Small intestine (tissue), 7 donors: ENCODE results near the gene PTPN13. TPM values are rescaled to one million over a fixed set of nuclear protein-coding genes. Genes with fewer than 3 reads are reported as not detected.
A peak's percentile ranks its signal among the peaks of the same experiment; 100 is the strongest.

Experiments
- DNase-seq, 2 donors: peaks; one replicate each; pipeline versions ENCODE4 v3.0.0 to v3.0.0-alpha.2; 2013
- FAIRE-seq: peaks from 2 replicates; lab custom pipeline; 2012; peaks lifted over from hg19 to GRCh38; lab: Jason Lieb, UNC
- H3K27ac ChIP-seq, 3 donors: one replicate each; pipeline ENCODE4 v1.5.1; 2013; ENCODE audit warnings: low read length in 2 of 3, mild to moderate bottlenecking in 2 of 3, control low read depth in 1 of 3, inconsistent platforms in 1 of 3, low read depth in 1 of 3, moderate library complexity in 1 of 3
- H3K27me3 ChIP-seq, 3 donors: one replicate each; pipeline ENCODE4 v1.6.1; 2013; ENCODE audit warnings: low read length in 3 of 3, inconsistent platforms in 1 of 3; ENCODE audit not compliant: control insufficient read depth in 3 of 3, insufficient read depth in 3 of 3
- H3K36me3 ChIP-seq, 3 donors: one replicate each; pipeline ENCODE4 v1.6.1; 2013; ENCODE audit warnings: low read length in 3 of 3, inconsistent platforms in 1 of 3, low read depth in 1 of 3, mild to moderate bottlenecking in 1 of 3, moderate library complexity in 1 of 3; ENCODE audit not compliant: control insufficient read depth in 3 of 3, insufficient read depth in 2 of 3
- H3K4me1 ChIP-seq, 3 donors: one replicate each; pipeline ENCODE4 v1.6.1; 2013; ENCODE audit warnings: low read length in 2 of 3, inconsistent platforms in 1 of 3, low read depth in 1 of 3, mild to moderate bottlenecking in 1 of 3, moderate library complexity in 1 of 3; ENCODE audit not compliant: control insufficient read depth in 3 of 3, insufficient read depth in 2 of 3
- H3K4me3 ChIP-seq, 3 donors: one replicate each; pipeline ENCODE4 v1.5.1; 2013; ENCODE audit warnings: low read length in 3 of 3, control low read depth in 1 of 3, inconsistent platforms in 1 of 3, low read depth in 1 of 3, mild to moderate bottlenecking in 1 of 3, moderate library complexity in 1 of 3
- H3K9me3 ChIP-seq, 2 donors: one replicate each; pipeline ENCODE4 v1.6.1; 2013; ENCODE audit warnings: low read depth in 1 of 2, low read length in 1 of 2; ENCODE audit not compliant: control insufficient read depth in 2 of 2, insufficient read depth in 1 of 2
- WGBS, 3 donors: extraction: QIAGEN DNeasy Blood & Tissue Kit; methylation state at CpG; one replicate each; pipeline ENCODE4 v1.1.7; 2013; 5-methylcytosine and 5-hydroxymethylcytosine counted together
- polyA plus RNA-seq, 4 donors: library from polyadenylated mRNA; stranded (reverse) in 3 of 4; unstranded in 1 of 4; fragments of 200-250 nt in 3 of 4; fragments of 120-200 nt in 1 of 4; gene quantifications; one replicate each; pipeline versions ENCODE4 v1.2.1 to v1.2.3, GENCODE V29; 2013
- donor health status: healthy with polysubstance abuse.
- donor health status: control.
- donor health status: control.
- donor health status: Bipolar disorder and iron deficiency.
- donor health status: healthy.

PTPN13 gene
- polyA plus RNA-seq, 4 donors, result 0.22 to 18.2 (median 0.60) TPM

DNA sequence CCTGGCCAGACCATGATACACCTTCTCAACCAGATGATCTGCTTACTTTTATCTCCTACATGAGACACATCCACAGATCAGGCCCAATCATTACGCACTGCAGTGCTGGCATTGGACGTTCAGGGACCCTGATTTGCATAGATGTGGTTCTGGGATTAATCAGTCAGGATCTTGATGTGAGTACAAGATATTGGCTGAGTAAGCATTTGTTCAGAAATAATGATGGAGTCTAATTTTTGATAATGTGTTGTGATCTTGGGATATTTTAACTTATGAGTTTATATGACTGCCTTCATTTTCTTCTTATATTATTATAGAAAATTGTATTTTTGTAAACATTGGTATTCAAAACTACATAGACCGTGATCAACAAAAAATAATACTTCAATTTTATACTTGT is 215.7 kb downstream of the PTPN13 start:
- Histone ChIP-seq H3K36me3 (peaks cover 0 to 2% (median 0%) of the 10 kb centered on the region in 3 donors), H3K4me1 (no peaks in the 10 kb centered on the region), H3K27ac (no peak overlapping the region), H3K4me3 (no peak overlapping the region), H3K27me3 (no peaks in the 10 kb centered on the region), H3K9me3 (no peaks in the 10 kb centered on the region)
- no peak for DNase-seq
- 88 to 94% (median 91%) methylated on average over 3 of the region's 3 CpGs for WGBS, 3 donors
- FAIRE-seq, result no peak

DNA sequence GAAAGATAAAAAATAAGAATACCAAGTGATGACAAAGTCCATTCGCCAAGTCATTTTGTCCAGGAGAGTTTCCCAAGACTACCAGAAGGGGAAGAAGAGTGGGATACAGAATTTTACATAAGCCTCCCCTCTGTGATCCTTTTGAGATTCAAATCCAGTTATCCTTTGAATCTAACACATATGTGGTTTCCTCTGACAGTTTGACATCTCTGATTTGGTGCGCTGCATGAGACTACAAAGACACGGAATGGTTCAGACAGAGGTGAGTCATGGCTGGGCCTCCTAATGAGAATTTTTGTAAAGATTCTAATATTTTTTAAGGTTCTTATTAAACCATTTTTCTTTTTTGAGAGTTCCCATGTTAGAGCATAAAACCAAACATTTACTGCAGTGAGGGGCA is 216.7 kb downstream of the PTPN13 start:
- 95 to 97% (median 97%) methylated on average over 3 of the region's 3 CpGs for WGBS, 3 donors
- peaks cover 0 to 2% (median 0%) of the 10 kb centered on the region in 3 donors for H3K36me3 ChIP-seq
- FAIRE-seq, result no peak

DNA sequence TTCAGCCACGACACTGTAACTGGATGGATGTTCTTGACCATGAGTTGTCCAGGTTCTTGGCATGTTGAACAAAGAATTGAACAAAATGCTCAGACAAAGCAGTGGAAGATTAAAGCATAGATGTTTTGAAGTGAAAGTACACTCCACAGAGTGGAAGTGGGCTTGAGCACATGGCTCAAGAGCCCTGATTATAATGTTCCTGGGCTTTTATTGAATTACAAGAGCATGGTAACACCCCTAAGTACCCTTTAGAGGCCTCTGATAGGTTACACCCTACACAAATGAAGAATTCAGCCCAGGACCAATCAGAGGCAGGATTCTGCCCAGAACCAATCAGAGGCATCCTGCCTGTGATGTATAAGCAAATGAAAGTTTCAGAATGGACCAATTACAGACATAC is 221.5 kb downstream of the PTPN13 start:
- H3K9me3 ChIP-seq, result peaks cover 0 to 16% of the 10 kb centered on the region in 2 donors
- H3K27me3 ChIP-seq, result no peaks in the 10 kb centered on the region
- H3K27ac ChIP-seq, result no peak overlapping the region
- 41 to 70% (median 46%) methylated on average over 1 of the region's 1 CpG for WGBS, 3 donors
- H3K36me3 ChIP-seq, result no peaks in the 10 kb centered on the region
- DNase-seq (no peak), FAIRE-seq (no peak)
- no peak overlapping the region for H3K4me3 ChIP-seq
- H3K4me1 ChIP-seq, result peaks cover 0 to 4% (median 0%) of the 10 kb centered on the region in 3 donors

More for the DNA sequence above, 216.7 kb downstream of the PTPN13 start:
- Histone ChIP-seq H3K4me3 (no peak overlapping the region), H3K9me3 (peaks cover 0 to 9% of the 10 kb centered on the region in 2 donors), H3K27me3 (no peaks in the 10 kb centered on the region), H3K27ac (no peak overlapping the region), H3K4me1 (no peaks in the 10 kb centered on the region)
- DNase-seq, result no peak

DNA sequence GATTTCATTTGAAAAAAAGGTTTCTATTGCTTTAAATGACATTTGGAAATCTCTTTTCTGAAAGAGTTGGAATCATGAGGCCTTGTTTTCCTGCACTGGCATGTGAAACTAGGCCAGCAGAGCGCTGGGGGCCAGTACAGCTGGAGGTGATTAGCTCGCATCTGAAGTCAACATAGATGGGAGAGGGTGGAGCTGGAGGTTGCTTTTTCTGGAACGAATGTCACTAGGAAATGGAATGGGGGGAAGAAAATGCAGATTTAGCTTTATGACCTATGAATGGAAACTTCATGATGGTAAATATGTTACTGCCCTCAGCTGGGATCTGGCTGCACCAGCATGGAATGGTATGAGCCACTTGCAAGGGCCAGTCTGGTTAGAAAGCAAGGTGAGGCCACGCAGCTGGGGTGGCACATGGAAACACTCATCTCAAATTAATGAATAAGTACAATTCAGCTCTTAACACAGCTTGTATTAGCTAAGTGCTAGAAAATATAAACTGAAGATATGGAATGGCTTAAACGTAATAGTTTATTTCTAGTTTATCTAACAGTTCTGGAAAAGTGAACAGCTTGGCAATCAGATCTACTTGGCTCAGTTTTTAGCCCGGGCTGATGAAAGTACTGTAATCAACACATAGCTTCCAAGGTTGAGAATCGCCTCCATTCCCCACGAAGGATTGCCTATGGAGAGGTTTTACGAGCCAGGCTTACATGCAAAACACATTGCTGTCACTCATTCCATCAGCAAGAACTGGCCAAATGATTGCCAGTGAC is 222.6 kb downstream of the PTPN13 start:
- Histone ChIP-seq H3K4me3 (no peak overlapping the region), H3K27ac (no peak overlapping the region), H3K36me3 (no peaks in the 10 kb centered on the region), H3K27me3 (no peaks in the 10 kb centered on the region), H3K4me1 (peaks cover 0 to 4% (median 0%) of the 10 kb centered on the region in 3 donors), H3K9me3 (peaks cover 0 to 16% of the 10 kb centered on the region in 2 donors)
- DNase-seq (no peak), FAIRE-seq (no peak)
- 68 to 81% (median 81%) methylated on average over 9 of the region's 9 CpGs for WGBS, 3 donors

DNA sequence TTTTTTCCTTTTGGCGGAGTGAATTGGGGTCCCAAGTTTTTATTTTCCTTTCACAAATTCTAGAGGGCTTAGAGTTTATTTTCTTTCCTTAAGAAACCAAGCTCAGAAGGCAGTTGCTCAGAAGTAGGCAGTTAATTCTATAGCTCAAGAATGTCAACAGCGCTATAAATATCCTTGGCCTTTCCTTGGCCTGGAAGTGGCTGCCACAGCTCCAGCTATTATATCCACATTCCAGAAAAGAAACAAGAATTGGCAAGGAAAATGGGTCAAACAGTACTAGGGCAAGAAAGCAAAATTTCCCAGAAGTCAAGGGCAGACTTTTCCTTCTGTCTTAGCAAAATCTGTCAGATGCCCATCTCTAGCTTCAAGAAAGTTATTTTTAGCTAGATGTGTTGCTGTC is 224.1 kb downstream of the PTPN13 start:
- H3K27ac ChIP-seq, result no peak overlapping the region
- peaks cover 0 to 16% of the 10 kb centered on the region in 2 donors for H3K9me3 ChIP-seq
- H3K27me3 ChIP-seq, result no peaks in the 10 kb centered on the region
- WGBS, 3 donors, result 72 to 86% (median 75%) methylated on average over 2 of the region's 2 CpGs
- FAIRE-seq (no peak), DNase-seq (peak in 1 of 2 donors; percentile 33)
- no peak overlapping the region for H3K4me3 ChIP-seq
- H3K4me1 ChIP-seq, result peaks cover 0 to 4% (median 0%) of the 10 kb centered on the region in 3 donors
- no peaks in the 10 kb centered on the region for H3K36me3 ChIP-seq

DNA sequence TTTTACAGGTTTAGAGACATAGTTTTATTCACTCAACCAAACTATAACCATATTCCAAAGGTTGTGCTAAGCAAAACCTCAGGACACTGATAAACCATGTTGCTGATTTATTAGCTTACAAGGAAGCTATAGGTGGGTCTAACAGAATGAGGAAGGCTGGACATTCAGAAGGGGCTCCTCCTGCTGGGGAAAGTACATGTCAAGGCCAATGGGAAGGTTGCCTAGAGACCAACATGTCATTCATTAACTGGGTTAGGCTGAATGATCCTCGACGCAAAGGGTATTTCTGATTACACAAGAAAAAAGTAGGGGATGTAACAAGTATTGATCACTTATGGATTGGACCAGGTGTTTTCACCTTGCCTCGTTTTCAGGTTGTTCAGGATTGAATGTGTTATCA is 224.7 kb downstream of the PTPN13 start:
- no peak overlapping the region for H3K4me3 ChIP-seq
- peaks cover 0 to 16% of the 10 kb centered on the region in 2 donors for H3K9me3 ChIP-seq
- no peaks in the 10 kb centered on the region for H3K36me3 ChIP-seq
- no peak overlapping the region for H3K27ac ChIP-seq
- no peaks in the 10 kb centered on the region for H3K27me3 ChIP-seq
- FAIRE-seq, result no peak
- 45 to 58% (median 49%) methylated on average over 3 of the region's 3 CpGs for whole genome bisulfite sequencing, 3 donors
- peak; percentile 8 to 62 for DNase-seq
- peaks cover 0 to 4% (median 0%) of the 10 kb centered on the region in 3 donors for H3K4me1 ChIP-seq

DNA sequence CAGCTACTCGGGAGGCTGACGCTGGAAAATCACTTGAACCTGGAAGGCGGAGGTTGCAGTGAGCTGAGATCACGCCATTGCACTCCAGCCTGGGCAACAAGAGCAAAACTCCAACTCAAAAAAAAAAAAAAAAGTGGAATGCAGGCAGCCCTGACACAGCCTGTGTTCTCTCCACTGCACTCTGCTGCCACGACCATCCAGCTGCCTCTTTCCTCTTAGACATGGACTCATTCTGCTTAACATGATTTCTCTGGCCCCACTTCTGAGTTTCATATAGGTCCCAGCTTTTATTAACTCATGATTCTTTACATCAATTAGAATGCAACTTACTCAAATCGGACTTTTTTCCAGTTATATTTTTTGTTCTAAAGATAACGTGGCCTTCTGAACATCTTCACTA is 225.4 kb downstream of the PTPN13 start:
- Histone ChIP-seq H3K27me3 (no peaks in the 10 kb centered on the region), H3K4me1 (peaks cover 0 to 4% (median 0%) of the 10 kb centered on the region in 3 donors), H3K27ac (no peak overlapping the region), H3K4me3 (no peak overlapping the region), H3K36me3 (no peaks in the 10 kb centered on the region), H3K9me3 (peaks cover 0 to 16% of the 10 kb centered on the region in 2 donors)
- 79 to 90% (median 90%) methylated on average over 6 to 7 of the region's 7 CpGs for WGBS, 3 donors
- DNase-seq (no peak), FAIRE-seq (no peak)

DNA sequence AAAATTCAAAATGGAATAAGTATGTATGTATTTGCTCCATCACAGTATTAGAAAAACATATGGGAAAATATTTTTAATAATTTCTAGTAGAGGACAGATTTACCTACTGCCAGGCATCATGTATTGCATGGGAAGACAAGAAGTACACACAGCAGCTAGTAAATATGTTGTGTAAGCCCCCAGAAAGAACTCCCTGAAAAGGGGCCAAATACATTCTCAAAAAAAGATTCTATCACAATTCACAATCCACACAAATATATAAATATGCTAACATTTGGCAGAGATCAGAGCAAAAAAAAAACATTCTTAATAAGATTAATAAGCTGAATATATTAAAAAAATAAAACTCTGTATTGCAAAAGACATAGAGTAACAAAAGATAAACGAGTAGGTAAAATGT is 227.0 kb downstream of the PTPN13 start:
- WGBS, 3 donors, result 41 to 53% (median 52%) methylated on average over 1 of the region's 1 CpG
- peaks cover 0 to 4% (median 0%) of the 10 kb centered on the region in 3 donors for H3K4me1 ChIP-seq
- FAIRE-seq, result no peak

More for the DNA sequence above, 227.0 kb downstream of the PTPN13 start:
- DNase-seq, result no peak
- H3K27ac ChIP-seq, result no peak overlapping the region
- H3K36me3 ChIP-seq, result no peaks in the 10 kb centered on the region
- H3K27me3 ChIP-seq, result no peaks in the 10 kb centered on the region
- H3K4me3 ChIP-seq, result no peak overlapping the region
- peaks cover 0 to 4% of the 10 kb centered on the region in 2 donors for H3K9me3 ChIP-seq
